HG03558 (cell line): ENCODE data around the gene NR6A1.

Source experiments
- ATAC-seq: cut with Tn5 transposase; IDR thresholded peaks from one replicate; pipeline ENCODE4 v1.9.1; 2021; ENCODE audit warnings: moderate number of reproducible peaks; ENCODE audit not compliant: unreplicated experiment; ENCODE audit errors: extremely low read depth

The NR6A1 gene

DNA sequence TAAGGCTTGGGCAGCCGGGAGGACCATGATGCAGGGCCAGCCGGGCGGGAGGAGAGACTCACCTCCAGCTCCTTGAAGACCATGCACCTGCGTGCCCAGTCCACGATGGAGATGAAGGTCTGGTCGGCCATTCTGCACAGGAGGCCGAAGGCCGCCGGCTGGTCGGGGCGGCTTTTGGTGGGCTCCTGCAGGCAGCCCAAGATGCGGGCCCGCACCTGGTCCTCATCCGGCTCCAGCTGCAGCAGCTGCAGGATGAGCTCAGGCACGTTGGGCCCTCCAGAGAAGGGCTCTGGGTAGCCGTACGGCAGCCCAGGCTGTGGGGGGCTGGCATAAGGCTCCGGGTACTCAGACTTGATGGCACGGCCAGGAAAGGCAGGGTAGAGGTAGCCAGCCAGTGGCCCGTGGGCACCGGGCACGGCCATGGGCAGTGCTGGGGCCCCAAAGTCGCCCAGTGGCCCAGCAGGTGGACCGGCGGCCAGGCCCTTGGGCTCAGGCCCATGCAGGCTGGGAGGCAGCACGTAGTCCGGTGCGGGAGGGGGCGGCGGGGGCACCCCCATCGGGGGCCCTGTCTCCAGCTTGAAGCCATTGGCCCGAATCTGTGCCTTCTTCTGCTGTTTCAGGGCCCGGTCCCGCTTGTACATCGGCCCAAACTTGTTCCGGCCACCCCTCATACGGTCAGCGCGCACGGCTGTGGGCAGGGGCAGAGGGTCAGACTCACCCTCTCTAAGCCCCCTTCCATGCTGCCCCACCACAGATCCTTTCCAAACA lies 270.9 kb downstream of the NR6A1 start:
- ATAC-seq, result no peak

DNA sequence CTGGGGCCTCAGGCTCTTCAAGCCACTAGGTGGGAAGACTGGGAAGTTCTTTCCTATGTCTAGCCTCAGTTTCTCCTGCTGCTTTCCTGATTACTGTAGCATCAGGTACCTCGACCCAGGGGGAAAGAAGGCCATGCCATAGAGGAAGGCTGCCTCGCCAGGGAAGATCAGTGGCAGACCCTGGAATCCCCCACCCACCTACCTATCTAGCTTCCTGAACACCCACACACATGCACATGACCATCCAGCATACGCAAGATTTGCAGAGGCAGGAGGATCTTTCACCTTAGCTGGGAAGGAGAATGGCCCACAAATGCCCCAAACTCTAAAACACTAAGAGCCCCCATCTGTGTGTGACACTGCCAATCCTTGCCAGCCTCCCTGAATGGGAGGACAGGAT lies 271.9 kb downstream of the NR6A1 start:
- ATAC-seq, result no peak

DNA sequence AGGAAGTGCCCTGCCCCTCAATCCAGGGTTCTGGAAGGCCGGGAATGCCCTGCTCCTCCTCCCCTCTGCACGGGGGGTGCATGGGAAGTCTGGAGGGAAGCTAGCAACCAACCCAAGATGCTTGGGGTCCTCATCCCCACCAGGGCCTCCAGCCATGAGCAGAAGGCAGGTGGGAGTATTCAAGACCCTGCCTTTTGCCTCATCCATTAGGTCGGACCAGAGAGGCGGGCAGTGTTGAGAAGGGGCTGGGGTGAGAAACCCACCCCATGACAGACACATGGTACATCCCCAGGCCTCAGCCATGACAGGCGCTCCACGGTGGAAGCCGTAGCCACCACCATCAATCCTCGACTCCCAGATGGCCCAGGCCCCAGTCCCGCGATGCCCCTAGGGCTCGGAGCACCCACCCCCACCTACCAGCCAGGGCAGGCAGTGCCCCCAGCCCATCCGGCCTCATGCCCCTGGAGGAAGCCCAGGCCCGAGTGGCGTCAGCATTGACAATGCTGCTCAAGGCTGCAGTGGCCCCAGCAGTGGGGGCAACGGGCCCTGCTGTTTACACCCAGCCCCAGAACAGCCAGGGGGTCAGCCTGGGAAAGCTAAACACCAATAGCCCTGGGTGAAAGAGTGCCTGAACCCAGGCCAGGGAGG lies 272.5 kb downstream of the NR6A1 start:
- ATAC-seq, result no peak

DNA sequence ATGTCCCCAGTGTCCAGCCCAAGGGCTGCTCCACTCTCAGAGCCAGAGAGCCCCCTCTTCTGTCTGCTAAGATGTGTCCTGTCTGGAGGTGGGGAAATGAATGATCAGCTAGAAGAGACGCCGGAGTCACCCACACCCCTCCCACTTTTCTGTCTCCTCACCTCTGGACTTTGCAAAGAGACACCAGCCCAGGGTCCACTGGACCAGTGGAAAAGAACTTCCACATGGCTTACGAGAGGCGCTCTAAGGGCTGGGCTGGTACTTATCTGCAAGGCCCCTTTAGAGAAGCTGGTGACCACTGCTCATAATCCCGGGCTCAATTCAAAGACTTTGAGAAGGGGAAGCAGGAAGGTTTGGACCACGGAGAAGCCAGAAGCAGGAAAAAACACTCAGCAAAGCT lies 273.1 kb downstream of the NR6A1 start:
- ATAC-seq, result no peak

DNA sequence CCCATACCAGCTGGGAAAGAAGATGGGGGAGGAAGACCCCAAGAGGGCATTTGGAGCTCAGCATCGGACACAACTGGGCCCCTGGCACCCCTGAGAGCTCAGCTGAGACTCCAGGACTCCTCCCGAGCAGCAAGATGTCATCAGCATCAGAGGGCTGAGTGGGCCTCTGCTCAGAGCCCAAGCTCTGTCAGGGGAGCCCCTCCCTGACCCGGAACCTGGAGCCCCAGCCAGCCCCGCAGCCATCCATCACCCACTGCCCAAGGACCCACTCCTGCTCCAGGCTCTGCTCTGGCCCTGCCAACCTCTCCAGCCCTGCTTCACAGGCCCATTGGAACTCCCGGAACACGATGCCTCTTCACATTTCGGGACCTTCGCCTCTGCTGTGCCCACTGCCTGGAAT lies 273.7 kb downstream of the NR6A1 start:
- no peak for ATAC-seq

DNA sequence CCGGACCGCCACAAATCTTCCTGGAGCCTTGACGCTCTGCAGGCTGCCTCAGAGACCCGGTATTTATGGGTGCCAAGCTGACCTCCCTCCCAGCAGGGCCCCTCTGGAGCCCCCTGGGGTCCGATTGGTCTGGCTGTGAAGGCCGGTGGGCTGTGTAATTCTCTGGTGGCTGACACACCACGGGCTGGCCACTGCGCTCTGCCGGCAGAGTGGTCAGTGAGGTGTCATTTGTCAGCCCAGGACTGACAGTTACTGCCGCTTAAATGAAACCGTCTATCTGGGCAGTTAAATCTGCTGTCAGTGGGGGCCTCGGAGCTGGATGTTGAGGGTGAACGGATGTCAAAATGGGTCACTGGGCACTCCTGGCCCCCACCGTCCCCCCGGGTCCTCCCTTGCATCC lies 274.6 kb downstream of the NR6A1 start:
- no peak for ATAC-seq

DNA sequence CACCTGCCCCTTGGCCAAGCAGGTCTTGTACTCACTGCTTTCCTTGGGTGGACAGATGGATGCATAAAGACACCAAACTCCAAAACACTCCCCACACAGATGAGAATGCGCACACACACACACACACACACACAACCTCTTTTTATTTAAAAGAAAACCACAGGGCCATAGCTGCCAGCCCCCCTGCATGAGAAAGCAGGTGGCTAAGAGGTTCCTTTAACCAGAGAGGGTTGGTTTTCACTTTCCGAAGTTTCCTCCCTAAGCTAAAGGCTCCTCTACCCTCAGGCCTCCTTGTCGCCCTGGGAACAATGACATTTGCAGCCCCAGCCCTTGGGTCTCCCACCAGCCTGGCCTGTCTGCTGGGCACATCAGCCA lies 275.0 kb downstream of the NR6A1 start:
- ATAC-seq, result no peak

DNA sequence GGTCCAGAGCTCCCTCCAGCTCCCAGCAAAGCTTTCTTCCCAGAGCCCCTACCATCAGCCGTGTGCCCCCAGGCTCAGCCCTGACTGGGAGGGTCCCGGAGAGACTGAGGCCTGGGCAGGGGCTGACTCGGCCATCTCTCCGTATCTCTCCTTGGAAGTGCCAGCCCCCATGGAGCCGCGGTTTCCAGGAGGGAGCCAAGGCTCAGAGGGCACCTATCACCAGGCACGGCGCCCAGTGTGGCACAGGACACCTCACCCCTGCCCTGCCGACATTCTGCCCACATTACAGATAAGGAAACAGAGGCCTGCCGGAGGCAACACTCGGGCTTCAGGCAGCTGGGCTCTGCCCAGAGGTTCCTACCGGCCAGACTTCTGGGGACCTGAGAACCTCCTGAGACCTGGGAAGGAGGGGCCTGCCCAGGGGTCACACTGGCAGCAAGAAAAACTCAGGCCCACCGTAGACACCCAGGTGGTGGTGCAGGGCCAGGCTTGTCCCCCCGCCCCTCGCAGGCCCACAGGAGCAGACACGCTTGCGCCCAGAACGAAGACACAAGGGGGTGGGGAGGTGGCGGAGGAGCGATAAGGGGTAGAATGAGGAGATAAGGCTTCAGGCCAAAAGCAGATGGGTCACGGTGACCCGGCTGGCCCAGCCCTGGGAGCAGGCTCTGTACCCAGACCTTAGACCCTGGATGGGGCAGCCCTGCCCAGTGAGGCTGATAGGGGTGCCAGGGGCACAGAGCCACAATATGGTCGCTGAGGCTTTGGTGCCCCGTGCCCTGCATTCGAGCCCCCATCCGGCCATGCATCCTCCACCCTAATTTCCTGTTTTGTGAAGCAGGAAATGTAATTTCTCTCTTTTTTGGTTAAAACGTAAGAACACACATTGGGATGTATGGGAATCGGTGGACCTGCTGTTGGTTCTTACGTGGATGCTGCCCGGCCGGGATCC lies 275.7 kb downstream of the NR6A1 start:
- ATAC-seq, result no peak

DNA sequence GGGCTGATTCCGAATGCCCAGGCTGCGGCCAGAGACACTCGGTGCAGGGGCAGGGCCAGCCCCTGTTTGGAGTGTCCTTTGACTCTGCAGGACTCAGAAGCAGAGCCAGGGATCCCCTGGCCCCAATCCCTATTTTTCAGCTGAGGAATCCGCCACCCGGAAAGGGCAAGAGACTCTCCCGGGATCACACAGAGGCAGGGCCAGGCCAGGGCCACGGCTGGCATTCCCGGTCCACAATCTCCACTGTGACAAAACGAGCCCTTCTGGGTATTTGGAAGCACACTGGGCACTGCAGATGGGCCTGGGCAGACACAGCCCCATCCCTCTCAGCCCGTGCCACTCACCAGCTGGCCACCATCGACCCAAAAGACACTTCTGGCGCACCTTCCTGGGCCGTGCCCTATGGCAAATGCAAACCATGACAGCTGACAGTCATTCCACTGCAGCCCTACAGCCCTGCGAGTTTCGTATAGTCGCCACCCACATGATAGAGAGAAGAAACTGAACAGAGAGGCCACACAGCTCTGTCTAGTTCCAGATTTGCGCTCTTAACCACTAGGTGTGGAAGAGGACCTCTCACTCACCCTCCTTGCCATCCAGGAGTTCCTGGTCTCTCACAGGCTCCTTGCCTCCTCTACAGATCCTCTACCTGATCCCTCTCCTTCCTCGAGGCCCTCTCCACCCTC lies 277.2 kb downstream of the NR6A1 start:
- no peak for ATAC-seq

DNA sequence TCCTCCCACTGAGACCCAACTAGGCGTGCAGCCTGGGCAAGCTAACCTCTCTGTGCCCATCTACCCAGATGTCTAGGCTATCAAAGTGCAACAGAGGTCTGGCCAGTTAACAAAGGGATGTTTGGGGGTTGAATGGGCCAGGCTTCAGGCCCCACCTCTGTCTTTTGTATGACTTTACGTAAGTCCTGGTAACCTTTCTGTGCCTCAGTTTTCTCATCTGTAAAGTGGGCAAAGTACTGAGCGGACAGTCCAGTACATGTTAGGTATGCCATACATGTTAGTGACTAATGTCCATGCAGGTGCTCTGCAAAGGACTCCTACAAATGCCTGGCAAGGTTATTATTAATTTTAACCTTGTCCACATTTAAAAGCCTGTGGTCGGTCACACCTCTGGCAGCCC lies 277.9 kb downstream of the NR6A1 start:
- no peak for ATAC-seq

DNA sequence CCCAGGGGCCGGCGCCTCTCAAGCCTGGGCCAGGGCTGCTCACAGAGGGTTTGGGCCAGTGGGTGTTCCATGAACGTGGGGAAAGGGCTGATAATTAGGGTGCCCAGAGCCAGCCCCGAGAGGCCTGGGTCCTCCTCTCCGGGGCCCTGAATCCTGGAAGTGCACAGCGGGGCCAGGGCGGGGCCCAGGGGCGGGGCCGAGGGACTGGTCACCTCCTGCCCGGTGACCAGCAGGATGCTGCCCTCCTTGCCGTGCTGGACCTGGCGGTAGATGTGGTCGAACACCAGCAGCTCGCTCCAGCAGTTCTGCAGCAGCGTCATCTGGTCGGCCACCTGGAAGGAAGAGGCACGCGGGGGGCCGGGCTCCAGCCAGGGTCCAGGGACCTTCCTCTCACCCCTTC lies 278.3 kb downstream of the NR6A1 start:
- no peak for ATAC-seq

DNA sequence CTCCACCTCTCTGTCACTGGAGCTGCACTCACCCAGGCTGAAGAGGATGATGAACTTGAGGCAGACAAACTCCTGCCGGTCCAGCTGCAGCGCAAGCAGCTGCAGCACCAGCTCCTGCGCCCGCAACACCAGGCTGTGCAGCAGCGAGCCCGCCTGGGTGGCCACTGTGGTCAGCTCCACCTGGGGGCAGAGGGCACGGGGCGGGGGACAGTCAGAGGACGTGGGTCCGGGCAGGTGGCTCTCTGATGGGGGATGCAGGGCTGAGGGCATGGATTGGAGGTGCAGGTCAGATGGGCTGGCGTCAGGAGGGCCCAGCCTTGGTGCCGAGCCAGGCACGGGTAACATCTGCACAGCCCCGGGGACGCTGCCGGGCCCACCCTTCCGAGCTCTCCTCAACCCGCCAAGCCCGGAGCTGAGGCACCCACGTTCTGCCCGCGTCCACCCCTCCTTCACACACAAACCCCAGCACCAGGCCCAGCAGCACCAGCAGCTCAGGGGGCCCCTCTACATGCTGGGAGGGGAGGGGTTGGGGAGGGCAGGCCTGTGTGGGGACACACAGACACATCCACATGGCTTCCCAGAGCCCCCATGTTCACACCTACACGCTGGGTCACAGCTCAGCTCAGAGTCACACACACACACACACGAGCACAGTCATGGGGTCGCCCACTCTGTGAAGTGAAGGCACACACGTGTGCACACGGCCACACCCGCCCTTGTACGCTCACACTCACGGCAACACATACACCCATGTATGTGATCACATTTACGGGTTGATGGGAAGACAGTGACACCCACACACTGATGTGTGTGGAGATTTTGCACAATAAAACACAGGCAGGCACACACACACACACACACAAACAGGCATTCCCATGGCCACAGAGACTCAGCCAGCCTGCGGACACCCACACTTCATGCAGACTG lies 279.8 kb downstream of the NR6A1 start:
- ATAC-seq, result no peak

DNA sequence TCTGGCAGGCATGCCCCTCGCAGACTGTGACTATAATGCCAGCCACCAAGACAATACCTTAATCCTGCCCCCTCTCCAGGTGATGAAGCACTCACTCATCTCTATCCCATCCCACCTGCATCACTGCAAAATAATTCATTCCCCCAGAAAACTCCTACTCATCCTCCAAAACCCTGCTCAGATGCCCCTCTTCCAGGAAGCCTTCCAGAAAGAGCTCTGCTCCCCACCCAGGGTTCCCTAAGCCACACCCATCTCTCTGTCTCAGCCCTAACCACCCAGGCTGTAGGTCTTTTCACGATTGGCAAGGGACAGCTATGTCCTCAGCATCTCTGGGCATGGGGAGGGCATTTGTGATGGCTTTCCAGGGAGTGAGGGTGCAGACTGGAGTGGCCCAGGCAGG lies 281.1 kb downstream of the NR6A1 start:
- ATAC-seq, result no peak

DNA sequence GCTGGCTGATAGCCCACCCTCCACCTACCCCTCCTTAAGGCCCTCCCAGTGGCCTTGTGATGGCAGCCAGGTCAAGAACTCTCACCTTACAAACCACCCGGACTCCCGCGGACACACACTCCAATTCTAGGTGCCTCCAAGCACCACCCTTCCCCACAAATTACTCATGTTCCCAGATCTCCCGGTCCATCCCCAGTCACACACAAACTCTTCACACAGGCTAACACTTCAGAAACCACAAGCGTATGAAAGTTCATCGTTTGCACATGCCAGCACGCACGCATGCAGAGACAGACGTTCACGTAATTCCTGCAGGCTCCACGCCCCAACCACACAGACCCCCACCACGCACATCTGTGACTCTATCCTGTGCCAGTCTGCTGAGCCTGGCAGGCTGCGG lies 281.9 kb downstream of the NR6A1 start:
- ATAC-seq, result no peak

DNA sequence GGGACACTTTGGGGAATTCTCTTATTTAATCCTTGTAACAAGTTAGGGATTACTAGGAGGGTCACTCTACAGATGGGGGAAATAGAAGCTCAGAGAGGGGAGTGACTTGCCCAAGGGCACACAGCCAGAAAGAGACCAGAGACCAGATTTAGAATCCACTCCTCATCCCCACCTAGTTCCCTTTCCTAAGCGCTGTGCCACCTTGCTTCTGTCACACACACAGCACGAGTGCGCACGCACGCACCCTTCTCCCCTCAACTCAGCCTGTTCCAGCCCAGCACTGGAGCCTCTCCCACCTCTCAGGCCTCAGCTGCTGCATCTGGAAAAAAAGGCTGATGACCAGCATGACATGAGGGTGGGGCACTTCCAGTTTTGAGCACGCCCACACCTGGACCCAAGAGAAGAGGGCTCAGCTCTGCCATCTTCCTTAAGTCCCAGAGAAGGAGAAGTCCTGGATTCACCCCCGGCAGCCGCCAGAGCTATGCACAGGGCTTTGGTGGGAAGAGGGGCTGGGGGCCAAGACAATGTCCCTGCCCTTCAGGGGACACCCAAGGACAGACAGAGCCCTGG lies 282.4 kb downstream of the NR6A1 start:
- ATAC-seq, result no peak

DNA sequence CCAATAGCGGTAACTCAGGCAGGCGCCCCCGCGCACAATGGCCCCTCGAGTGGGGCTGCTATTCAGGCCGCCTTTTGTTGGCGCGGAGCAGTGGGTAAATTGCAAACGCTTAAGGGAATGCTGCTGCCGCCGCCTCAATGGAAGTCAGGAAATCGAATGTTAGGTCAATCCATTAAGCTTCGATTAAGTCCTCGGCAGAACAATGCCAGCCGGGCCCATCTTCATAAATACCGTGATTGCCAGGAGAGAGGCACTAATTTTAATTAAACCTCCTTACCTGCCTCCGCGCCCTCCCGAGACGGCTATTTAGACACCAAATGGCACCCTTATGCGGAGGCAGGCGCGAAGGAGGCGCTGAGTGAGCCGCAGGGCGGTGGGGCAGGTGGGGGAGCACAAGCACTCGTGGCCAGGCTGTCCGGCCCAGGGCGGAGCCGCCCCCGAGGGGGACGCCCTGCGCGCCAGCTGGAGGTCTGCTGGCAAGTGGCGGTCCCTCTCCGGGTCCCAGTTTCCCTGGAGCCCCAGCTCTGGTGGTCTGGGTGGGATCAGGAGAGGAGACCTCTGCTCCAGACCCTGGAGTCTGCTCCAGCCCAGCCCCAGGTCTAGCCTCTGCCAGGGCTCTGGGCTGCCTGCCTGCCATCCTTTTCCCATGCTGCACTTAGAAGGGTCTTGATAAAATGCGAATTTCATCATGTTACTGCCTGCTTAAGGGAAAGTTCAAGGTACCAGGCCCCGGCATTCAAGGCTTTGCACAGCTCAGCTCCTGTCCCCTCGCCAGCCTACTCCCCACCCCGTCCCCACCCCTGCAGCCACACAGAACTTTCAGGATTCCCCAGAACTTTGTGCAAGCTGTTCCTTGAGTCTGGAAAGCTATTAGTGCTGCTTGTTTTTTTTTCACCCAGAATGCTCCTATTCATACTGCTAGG lies 283.6 kb downstream of the NR6A1 start:
- ATAC-seq, result no peak

DNA sequence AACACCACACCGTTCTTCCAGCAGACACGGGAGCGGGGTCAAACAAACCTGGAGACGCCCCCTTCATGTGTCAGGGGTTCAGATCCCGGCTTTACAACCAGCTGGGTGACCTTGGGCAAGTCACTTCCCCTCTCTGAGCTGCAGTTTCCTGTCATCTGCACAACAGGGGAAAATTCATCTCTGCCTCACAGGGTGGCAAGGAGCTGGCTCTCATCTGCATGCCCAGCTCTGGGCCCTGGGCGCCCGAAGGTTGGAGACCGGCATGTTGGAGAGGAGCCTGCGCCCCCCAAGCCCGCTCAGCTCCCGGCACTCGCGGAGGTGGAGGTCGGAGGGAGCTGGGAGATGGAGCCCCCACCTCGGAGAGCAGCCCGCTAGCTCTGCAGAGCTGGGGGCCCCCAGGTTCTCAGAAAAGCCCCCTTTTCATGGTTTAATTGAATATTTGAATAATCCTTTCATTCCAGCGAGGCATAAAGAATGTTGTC lies 284.3 kb downstream of the NR6A1 start:
- no peak for ATAC-seq

DNA sequence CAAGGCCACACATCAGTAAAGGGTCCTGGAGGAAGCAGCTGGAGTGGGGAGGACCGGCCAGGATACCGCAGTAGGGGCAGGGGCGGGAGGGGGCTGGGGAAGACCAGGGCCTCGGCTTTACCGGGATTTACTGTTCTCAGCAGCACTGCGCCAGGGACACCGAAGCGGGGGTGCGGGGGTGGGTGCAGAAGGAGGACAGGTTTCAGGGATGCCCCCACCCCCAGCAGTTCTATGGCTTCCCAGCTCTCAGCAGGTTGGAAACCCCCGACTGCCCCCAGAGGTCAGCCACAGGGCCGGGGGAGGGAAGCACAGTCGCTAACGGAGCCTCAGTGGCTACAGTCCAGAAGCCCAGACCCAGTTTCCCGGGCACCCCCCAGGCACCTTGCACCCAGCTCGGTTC lies 285.2 kb downstream of the NR6A1 start:
- no peak for ATAC-seq
